OCI-LY1 (cell line): ENCODE results near the gene RERE.

Experiments used
- CTCF ChIP-seq: fragments of 200-600 bp; sonication (generic), shearing (Covaris generic); IDR thresholded peaks from 2 replicates; pipeline ENCODE4 v1.5.1; 2017; ENCODE audit warnings: mild to moderate bottlenecking, antibody characterized with exemption, low read length, moderate library complexity, mixed read lengths
- EZH2 ChIP-seq: fragments of 200-600 bp; sonication (generic), shearing (Covaris generic); IDR thresholded peaks from 2 replicates; pipeline ENCODE4 v1.8.0; 2017; ENCODE audit warnings: borderline replicate concordance, mixed run types, mild to moderate bottlenecking, antibody characterized with exemption, low read length, moderate library complexity, mixed read lengths

- TF ChIP-seq CTCF (no peak), EZH2 (no peak)
Observed at GRCh38 chr1:8666389-8667167, 150.9 kb downstream of the RERE start.
